ENCODE results near the gene CPNE1.

- no peak for TF ChIP-seq EZH2phosphoT487 (IDR thresholded peaks at IDR 0.05; ENCODE audit: insufficient read depth, low read depth)
- no peak for TF ChIP-seq EZH2 (IDR thresholded peaks at IDR 0.05; ENCODE audit: insufficient read depth, poor library complexity, severe bottlenecking)
Measured at GRCh38 chr20:35632539-35633115, 32.1 kb downstream of the CPNE1 start.
